Measurements from ENCODE around the gene ANKRD24. TPM values are rescaled to one million over a fixed set of nuclear protein-coding genes. Genes with fewer than 3 reads are reported as not detected.

The ANKRD24 gene
- total and polyA plus RNA-seq, 2 experiments from 2014 or later, result 3.7 to 18.0 TPM

- H3K79me2 ChIP-seq (replicated peaks; ENCODE audit: insufficient read depth), result no peaks in the 10 kb centered on the region
- no peak overlapping the region for H3K4me3 ChIP-seq
- Mint-ChIP-seq H3K4me1 (peaks cover 23% of the 10 kb centered on the region), H3K27me3 (ENCODE audit: insufficient read depth, low read depth, poor library complexity) (peaks cover 23% of the 10 kb centered on the region), H3K9me3 (peaks cover 11% of the 10 kb centered on the region), H3K36me3 (ENCODE audit: low read depth) (peaks cover 8% of the 10 kb centered on the region; the same call in 1 of the 3 replicates), H3K27ac (no peak overlapping the region), H3K4me3 (no peak overlapping the region)
- no peak overlapping the region for H3K27ac ChIP-seq (ENCODE audit: low read depth)
- H3K9me2 ChIP-seq (ENCODE audit: insufficient read depth), result peaks cover 5% of the 10 kb centered on the region
- peaks cover 6% of the 10 kb centered on the region; the same call in 1 of the 2 replicates for H3K27me3 ChIP-seq (ENCODE audit: insufficient read depth)
- H3K4me1 ChIP-seq (ENCODE audit: insufficient read depth), result peaks cover 3% of the 10 kb centered on the region; the same call in 1 of the 2 replicates
- H3K4me2 ChIP-seq, result no peak overlapping the region
- DNase-seq (ENCODE audit: low spot score), result no peak
- H3F3A ChIP-seq (replicated peaks; ENCODE audit: low read depth), result peaks cover 14% of the 10 kb centered on the region
- ATAC-seq, result no peak
- no peak for TF ChIP-seq REST (IDR thresholded peaks at IDR 0.05; ENCODE audit: unreplicated experiment)
- TF ChIP-seq, protein P1, sequence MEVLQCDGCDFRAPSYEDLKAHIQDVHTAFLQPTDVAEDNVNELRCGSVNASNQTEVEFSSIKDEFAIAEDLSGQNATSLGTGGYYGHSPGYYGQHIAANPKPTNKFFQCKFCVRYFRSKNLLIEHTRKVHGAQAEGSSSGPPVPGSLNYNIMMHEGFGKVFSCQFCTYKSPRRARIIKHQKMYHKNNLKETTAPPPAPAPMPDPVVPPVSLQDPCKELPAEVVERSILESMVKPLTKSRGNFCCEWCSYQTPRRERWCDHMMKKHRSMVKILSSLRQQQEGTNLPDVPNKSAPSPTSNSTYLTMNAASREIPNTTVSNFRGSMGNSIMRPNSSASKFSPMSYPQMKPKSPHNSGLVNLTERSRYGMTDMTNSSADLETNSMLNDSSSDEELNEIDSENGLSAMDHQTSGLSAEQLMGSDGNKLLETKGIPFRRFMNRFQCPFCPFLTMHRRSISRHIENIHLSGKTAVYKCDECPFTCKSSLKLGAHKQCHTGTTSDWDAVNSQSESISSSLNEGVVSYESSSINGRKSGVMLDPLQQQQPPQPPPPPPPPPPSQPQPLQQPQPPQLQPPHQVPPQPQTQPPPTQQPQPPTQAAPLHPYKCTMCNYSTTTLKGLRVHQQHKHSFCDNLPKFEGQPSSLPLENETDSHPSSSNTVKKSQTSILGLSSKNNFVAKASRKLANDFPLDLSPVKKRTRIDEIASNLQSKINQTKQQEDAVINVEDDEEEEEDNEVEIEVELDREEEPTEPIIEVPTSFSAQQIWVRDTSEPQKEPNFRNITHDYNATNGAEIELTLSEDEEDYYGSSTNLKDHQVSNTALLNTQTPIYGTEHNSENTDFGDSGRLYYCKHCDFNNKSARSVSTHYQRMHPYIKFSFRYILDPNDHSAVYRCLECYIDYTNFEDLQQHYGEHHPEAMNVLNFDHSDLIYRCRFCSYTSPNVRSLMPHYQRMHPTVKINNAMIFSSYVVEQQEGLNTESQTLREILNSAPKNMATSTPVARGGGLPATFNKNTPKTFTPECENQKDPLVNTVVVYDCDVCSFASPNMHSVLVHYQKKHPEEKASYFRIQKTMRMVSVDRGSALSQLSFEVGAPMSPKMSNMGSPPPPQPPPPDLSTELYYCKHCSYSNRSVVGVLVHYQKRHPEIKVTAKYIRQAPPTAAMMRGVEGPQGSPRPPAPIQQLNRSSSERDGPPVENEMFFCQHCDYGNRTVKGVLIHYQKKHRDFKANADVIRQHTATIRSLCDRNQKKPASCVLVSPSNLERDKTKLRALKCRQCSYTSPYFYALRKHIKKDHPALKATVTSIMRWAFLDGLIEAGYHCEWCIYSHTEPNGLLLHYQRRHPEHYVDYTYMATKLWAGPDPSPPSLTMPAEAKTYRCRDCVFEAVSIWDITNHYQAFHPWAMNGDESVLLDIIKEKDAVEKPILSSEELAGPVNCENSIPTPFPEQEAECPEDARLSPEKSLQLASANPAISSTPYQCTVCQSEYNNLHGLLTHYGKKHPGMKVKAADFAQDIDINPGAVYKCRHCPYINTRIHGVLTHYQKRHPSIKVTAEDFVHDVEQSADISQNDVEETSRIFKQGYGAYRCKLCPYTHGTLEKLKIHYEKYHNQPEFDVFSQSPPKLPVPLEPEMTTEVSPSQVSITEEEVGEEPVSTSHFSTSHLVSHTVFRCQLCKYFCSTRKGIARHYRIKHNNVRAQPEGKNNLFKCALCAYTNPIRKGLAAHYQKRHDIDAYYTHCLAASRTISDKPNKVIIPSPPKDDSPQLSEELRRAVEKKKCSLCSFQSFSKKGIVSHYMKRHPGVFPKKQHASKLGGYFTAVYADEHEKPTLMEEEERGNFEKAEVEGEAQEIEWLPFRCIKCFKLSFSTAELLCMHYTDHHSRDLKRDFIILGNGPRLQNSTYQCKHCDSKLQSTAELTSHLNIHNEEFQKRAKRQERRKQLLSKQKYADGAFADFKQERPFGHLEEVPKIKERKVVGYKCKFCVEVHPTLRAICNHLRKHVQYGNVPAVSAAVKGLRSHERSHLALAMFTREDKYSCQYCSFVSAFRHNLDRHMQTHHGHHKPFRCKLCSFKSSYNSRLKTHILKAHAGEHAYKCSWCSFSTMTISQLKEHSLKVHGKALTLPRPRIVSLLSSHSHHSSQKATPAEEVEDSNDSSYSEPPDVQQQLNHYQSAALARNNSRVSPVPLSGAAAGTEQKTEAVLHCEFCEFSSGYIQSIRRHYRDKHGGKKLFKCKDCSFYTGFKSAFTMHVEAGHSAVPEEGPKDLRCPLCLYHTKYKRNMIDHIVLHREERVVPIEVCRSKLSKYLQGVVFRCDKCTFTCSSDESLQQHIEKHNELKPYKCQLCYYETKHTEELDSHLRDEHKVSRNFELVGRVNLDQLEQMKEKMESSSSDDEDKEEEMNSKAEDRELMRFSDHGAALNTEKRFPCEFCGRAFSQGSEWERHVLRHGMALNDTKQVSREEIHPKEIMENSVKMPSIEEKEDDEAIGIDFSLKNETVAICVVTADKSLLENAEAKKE (CRISPR knock-in tag; IDR thresholded peaks at IDR 0.05), result no peak
- TF ChIP-seq NANOG (IDR thresholded peaks at IDR 0.05; ENCODE audit: borderline replicate concordance), result no peak
- no peak for TF ChIP-seq STAT1 (IDR thresholded peaks at IDR 0.05; ENCODE audit: unreplicated experiment)
- no peak for TF ChIP-seq POLR2AphosphoS5 (IDR thresholded peaks at IDR 0.05; ENCODE audit: low read depth)
- H2AFZ ChIP-seq, result no peak overlapping the region
- no peaks in the 10 kb centered on the region for H4K20me1 ChIP-seq (replicated peaks; ENCODE audit: insufficient read depth)
- no peaks in the 10 kb centered on the region for H3K36me3 ChIP-seq (ENCODE audit: insufficient read depth)
Measured at GRCh38 chr19:4196009-4196408, 13.5 kb downstream of the ANKRD24 start.
